NCI-H446 treated with DMSO at 0.1 percent for 48 hours (cell line): ENCODE results near the gene TMEM135.
"Not testable (repeated sequence)": the region's sequence is repeated elsewhere in the genome, so short reads cannot be mapped to it uniquely, and the experiment has no call there.

ENCODE experiments used
- DNase-seq: peaks from one replicate; lab custom pipeline; 2025; lab: John Stamatoyannopoulos, UW

Gene TMEM135

GRCh38 chr11:87037450-87038234 is at the start of gene TMEM135:
Gene TMEM135 (plus strand): TSS chr11:87037934. CDS start chr11:87038046, 112 bp downstream.
- peak; percentile 82 for DNase-seq

- no peak for DNase-seq
These were observed 49.3 kb upstream of the TMEM135 start for GRCh38 chr11:86988351-86988881.

- no peak for DNase-seq
These were observed 47.7 kb upstream of the TMEM135 start for GRCh38 chr11:86990031-86990430.

GRCh38 chr11:86990515-86990914 is 47.2 kb upstream of the TMEM135 start:
- no peak for DNase-seq

- no peak for DNase-seq
These were observed 46.4 kb upstream of the TMEM135 start for GRCh38 chr11:86991341-86991740.

- not testable (repeated sequence) for DNase-seq
These were observed 45.4 kb upstream of the TMEM135 start for GRCh38 chr11:86992340-86992739.

DNA sequence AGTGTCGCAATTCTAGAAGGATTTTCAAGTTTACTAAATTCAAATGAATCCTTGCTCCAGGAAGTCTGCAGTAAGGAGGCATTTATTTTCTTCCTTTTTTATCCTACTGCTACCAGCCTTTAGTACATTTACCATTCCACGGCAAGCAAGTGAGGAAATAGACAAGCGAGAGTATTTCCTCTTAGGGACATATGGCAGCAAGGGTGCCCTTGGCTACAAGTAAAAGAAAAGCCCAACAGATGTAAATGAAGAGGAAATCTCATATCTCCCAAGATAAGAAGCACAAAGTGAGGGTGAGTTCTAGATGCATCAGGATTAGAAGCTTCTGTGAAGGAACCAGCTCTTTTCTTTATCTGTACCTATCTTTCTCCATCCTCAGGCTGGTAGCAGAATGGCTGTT is 44.7 kb upstream of the TMEM135 start:
- no peak for DNase-seq

- DNase-seq = no peak
These were observed 40.7 kb upstream of the TMEM135 start for GRCh38 chr11:86996953-86997570.

- no peak for DNase-seq
These were observed 38.3 kb upstream of the TMEM135 start for GRCh38 chr11:86999388-86999787.

DNA sequence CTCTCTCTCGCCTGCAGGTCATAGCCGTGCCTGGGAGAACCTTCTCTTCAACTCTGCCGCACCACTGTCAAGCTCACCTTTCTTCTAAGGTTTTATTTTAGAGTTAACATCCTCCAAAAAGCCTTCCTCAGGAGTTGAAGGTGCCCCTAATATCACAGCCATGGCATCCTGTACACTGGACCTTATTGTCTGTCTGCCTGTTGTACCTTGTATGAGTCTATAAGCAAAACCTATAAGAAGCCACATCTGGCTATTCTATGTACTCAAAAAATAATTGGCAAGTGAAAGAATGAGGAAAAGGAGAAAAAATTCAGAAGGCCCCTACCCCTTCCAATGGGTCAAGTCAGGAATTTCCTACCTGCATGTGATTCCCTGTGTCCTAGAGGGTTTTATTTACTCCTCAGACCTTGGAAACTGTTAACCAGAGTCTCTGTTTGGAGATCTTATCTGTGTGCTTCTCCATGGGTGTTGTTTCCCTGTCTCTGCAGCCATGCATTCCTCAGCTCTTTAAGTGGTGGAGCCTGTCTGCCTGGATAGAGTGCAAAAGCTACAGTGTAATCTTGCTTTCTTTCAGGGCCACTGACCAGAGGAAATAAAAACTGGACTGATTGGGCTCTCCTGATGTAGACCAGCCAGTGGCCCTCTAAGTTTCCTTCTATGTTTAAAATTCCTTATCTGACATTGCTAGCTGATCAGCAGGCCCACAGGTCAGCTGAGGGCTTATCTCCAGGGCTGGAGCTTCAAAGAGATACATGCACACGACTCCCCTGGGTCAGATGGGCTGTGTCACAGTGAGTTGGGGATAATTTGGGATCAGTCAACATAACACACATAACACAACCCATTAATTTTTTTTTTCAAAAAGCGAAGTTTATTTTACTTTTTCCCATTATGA is 37.6 kb upstream of the TMEM135 start:
- DNase-seq = no peak

DNA sequence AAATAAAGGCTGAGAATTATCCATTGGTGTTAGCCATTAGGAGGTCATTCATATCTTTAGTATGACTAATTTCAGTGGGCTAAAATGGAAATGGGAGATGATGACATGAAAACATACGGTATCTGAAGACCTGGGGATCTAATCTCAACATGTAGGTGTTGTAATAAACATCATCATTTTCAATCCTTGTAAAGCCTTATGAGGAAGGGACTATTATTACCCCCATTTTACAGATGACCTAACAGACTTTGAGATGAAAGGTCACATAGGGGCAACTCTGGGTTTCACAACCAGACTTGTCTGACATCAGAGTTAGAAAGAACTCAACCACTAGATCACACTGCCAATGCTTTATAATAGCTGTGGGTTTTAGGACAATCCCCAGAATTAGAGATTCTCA is 34.8 kb upstream of the TMEM135 start:
- DNase-seq = no peak

- not testable (repeated sequence) for DNase-seq
These were observed 33.5 kb upstream of the TMEM135 start for GRCh38 chr11:87004281-87004680.

DNA sequence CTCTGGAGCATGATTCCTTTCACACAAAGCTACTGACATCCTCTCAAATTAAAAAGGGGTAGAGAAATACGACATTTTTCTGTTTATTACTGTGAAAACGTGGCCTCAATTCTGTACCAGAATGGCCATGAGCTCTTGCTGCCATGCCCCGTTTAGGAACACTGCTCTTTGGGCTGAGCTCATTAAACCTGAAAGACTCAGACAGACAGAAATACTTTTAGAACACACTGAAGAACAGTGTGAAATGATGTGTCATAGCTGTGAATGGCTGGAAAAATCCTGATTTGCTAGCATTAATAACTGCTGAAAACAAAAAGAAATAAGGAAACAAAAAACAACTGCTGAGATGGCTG is 32.2 kb upstream of the TMEM135 start:
- no peak for DNase-seq

GRCh38 chr11:87006035-87006434 is 31.7 kb upstream of the TMEM135 start:
- no peak for DNase-seq

GRCh38 chr11:87007963-87008362 is 29.8 kb upstream of the TMEM135 start:
- DNase-seq = no peak

DNA sequence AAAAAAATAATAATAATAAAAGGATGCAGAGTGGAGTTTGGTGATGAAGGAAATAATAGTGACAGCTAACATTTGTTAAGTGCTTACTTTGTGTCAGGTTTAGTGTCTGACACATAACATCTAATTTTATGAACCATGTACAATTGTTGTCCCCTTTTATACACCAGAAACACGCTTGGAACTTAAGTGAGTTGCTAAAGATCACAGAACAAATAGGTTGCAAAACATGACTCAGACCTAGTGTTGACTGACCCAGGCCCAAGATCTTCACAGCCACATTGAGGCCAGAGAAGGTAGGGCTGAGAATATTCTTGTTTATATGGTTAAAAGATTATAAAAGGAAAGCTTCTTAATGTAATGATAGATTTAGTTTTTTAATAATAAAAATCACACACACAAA is 25.6 kb upstream of the TMEM135 start:
- no peak for DNase-seq

GRCh38 chr11:87012673-87013072 is 25.1 kb upstream of the TMEM135 start:
- no peak for DNase-seq

DNA sequence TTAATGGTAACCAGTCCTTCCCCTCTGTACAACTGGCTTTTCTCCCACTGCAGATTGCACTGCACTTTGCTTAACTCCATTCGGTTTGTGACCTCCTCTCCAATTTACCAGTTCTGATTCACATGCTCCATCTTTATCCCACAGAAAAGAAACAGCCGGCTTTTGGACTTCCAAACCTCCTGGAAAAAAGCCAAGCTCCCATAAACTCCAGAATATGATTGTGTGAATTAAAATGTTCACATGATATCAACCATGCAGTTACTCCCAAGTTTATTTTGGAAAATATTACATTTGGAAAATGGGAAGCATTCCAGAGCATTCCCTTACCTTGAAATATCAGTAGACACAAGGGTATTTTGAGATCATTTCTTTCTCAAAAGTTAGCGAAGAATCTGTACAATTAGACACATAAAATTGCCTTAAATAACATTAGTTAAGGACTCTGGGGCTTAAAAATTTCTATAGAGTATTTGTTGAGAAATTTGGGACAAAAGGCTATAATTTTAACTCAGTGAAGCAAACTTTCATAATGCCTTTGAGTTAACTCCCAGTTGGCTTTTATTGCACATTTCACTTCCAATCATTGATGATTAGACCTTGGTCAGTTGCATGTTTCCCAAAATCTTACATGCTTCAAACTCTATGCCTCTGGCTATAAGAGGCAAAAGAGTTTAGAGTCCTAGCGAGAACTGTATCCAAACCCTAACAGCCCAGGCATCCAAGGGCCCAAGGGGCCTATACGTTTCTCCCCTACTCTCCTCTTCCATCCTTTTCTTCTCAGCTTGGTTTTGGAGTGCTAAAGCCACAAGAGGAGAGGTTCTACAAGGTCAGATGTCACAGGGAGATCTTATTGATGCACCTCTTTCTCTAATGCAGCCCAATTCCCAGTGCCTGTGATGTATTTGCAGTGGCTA is 23.6 kb upstream of the TMEM135 start:
- no peak for DNase-seq

DNA sequence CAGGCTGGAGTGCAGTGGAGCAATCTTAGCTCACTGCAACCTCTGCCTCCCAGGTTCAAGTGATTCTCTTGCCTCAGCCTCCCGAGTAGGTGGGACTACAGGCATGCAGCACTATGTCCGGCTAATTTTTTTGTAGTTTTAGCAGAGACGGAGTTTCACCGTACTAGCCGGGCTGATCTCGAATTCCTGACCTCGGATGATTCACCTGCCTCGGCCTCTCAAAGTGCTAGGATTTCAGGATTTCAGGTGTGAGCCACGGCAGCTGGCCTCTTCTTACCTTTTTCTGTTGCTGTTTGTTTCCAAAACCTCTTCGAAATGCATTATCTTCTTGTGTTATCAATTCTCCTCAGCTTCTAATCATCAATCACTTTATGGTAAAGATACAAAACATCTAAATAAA is 22.1 kb upstream of the TMEM135 start:
- no peak for DNase-seq

GRCh38 chr11:87019613-87020271 is 18.0 kb upstream of the TMEM135 start:
- DNase-seq = no peak

GRCh38 chr11:87020336-87020735 is 17.4 kb upstream of the TMEM135 start:
- DNase-seq = no peak
